Peyer's patch (tissue), 4 donors: ENCODE data around the gene ARSG.

ENCODE experiments used
- POLR2A ChIP-seq, 2 donors: fragments of 450-650 bp; IDR thresholded peaks; one replicate each; pipeline ENCODE4 v1.5.1; 2017; ENCODE audit warnings: antibody characterized with exemption in 2 of 2, mild to moderate bottlenecking in 2 of 2, moderate library complexity in 2 of 2
- TF ChIP-seq, protein P1 (sequence below), 6 experiments: fragments of 450-650 bp in 4 of 6; fragments of 200-600 bp in 2 of 6; sonication (generic) in 1 of 6; IDR thresholded peaks; one replicate each; pipeline ENCODE4 v1.5.1; 2017 to 2019; ENCODE audit warnings: antibody characterized with exemption in 6 of 6, mild to moderate bottlenecking in 3 of 6, moderate library complexity in 1 of 6

DNA sequence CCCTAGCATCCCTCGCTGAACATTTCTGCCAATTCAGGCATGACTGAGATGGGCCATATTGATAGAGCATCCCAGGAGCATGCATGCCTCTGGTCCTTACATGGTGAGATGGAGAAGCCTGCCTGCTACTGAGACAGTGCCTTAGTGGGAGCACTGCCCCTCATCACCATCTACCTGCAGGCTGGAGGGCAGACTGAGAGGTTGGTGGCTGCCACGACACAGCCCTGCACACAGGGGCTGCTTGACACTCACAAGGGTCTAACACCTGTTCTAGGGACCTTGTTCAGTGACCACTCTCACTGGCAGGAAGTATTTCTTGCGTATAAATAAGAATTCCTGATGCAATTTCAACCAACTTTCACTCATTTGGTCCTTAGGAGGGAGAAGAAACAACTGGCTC, 132.0 kb downstream of the ARSG start:
- TF ChIP-seq, protein P1, sequence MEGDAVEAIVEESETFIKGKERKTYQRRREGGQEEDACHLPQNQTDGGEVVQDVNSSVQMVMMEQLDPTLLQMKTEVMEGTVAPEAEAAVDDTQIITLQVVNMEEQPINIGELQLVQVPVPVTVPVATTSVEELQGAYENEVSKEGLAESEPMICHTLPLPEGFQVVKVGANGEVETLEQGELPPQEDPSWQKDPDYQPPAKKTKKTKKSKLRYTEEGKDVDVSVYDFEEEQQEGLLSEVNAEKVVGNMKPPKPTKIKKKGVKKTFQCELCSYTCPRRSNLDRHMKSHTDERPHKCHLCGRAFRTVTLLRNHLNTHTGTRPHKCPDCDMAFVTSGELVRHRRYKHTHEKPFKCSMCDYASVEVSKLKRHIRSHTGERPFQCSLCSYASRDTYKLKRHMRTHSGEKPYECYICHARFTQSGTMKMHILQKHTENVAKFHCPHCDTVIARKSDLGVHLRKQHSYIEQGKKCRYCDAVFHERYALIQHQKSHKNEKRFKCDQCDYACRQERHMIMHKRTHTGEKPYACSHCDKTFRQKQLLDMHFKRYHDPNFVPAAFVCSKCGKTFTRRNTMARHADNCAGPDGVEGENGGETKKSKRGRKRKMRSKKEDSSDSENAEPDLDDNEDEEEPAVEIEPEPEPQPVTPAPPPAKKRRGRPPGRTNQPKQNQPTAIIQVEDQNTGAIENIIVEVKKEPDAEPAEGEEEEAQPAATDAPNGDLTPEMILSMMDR (IDR thresholded peaks at IDR 0.05): no peak
- no peak for TF ChIP-seq POLR2A (IDR thresholded peaks at IDR 0.05)
